HS-27A (cell line): ENCODE results near the gene PARP11.

Experiments
- DNase-seq: peaks from one replicate; pipeline ENCODE4 v3.0.0-alpha.2; 2012; ENCODE audit warnings: low read depth, missing footprints

The PARP11 gene

DNA sequence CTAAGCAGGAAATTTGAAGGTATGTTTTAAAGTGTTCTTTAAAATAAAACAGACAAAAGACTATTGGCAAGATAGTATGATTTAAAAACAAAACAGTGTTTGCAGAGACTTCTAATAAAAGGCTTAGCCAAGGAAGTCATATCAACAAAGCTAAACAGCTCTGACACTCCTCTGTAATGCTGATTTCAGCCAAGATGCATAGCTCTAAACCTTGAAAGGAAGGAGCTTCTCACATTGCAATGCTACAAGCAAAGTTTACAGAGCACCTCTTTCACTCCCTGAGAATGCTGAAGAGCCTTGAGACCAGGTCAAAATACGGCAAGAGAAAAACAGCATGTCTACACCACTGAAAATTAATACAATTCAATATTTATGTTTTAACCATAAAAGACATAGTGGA, 51.8 kb downstream of the PARP11 start:
- no peak for DNase-seq

DNA sequence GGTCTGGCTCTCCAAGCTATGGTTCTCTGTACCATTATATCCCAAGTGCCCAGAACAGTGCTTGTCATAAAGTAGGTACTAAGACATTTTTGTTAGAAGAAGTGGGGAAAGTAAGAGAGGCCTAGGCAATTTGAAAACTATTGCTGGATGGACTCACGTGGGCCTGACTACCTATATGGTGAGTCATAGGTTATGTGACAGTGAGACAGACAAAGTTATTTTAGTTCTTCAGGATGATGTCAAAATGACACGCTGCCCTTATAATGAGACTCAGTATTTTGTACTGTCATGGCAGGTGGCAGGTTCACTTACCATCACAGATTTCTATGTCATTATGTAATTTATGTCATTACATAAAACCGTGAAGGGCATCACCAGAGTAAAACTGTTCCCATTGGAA, 53.1 kb downstream of the PARP11 start:
- no peak for DNase-seq

DNA sequence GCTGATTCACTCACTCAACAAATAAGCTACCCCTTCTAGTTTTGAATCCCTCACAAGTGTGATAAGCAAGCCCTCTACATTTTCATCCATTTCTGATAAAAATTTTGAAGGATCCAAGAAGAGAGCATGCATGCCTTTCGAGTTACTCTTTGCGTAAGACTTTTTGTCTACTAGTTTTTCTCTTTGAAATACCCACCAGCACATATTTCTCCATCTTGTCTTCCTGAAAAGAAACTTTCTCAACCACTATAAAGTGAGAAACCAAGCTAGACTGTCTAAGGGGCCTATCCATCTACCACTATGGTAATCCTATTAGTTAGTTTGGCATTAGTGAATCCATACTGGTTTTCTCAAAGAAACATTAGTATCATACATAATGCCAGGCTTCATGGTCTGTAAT, 56.9 kb downstream of the PARP11 start:
- DNase-seq = no peak

DNA sequence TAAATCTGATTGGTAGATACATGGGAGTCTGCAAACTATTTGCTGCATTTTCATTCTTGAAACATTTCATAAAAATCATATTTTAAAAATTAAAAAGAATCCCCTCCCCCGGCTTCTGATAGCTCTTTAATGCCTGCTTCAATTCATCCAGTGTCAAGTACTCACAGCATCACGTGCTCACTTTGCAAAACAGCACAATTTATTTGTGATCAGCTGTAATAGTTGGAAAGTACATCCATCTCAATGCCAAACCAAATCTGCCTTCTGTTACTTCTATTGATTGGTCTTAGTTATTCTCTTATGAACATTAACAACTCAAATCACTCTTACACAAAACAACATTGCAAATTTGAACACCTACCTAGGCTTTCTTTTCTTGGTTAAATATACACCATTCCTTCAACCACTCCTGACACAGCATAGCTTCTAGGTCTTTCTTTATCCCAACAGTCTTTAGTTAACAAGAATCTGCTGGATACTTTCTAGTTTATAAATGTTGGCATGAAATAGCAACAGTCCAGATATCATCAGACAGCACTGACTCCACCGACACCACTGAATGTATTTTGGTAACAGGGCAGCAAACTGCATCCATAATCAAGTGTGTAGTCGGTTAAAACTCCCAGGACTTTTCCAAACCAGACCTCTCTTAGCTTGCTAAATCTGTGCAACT, 58.0 kb downstream of the PARP11 start:
- DNase-seq = no peak

DNA sequence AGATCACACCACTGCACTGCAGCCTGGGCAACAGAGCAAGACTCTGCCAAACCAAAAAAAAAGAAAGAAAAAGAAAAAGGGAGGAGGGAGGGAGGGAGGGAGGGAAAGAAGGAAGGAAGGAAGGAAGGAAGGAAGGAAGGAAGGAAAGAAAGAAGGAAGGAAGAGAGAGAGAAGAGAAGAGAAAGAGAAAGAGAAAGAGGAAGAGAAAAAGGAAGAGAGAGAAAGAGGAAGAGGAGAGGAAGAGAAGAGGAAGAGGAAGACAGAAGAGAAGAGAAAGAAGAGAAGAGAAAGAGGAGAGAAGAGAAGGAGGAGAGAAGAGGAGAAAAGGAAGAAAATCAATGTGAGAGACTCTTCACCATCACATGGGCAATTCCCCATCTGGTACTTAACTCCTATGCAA, 62.7 kb downstream of the PARP11 start:
- no peak for DNase-seq

DNA sequence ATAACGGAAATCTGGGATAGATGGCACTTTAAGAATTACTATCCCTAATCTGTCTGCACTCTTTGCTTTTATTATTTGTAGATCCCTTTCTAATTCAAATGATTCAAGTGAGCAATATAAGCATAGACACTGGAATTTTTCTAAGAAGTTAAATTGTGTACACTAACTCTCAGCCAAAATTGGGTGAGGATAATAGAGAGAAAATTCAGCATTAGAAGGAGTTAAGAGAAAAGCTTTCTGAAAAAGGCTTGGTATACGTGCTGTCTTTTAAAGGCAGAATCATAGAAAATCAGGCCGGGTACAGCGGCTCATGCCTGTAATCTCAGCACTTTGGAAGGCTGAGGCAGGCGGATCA, 63.2 kb downstream of the PARP11 start:
- DNase-seq = no peak

DNA sequence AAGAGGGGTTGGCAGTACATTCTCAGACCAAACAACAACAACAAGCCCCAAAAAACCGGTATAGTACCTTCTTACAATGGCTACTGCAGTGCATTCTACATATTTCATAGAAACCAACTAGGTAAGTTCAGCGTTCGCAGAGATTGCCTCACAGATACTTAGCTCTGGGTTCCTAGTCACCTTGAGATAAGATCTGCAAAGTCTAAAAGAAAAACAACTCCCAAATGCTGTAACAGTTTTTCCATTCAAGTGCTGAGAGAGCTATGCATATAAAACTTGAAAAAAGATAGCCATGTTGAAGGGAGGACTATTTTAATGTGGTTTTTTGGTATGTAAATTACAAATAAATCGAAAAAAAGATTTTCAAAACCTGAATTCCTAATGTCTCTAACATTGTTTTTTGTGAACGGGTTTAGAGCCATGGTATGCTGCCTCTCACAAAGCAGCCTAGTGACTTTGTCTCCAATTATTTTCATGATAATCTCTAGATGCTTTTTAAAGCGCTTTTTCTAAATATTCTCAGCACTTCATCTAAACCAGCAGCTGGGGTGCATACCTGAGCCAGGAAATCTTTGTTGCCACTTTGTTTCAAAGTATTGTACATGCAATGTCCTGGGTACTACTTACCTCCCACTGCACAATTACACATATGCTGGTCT, 63.7 kb downstream of the PARP11 start:
- no peak for DNase-seq

DNA sequence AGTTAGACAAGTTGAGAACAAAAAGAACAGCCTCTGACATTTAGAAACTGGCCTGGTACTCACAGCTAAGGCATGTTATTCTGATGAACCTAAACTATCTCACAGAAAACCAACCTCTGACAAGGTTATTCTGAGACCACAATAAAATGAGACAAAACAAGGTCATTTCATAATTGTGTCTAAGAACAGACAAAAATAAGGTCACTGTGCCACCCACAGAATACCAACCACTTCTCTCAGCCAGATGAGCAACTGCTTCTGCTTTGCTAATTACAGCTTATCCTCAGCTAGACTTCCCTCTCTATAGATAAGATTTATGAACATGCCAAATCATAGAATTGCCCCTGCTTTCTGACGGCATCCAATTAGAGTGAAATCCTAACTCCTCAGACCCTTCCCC, 68.1 kb downstream of the PARP11 start:
- DNase-seq = no peak

DNA sequence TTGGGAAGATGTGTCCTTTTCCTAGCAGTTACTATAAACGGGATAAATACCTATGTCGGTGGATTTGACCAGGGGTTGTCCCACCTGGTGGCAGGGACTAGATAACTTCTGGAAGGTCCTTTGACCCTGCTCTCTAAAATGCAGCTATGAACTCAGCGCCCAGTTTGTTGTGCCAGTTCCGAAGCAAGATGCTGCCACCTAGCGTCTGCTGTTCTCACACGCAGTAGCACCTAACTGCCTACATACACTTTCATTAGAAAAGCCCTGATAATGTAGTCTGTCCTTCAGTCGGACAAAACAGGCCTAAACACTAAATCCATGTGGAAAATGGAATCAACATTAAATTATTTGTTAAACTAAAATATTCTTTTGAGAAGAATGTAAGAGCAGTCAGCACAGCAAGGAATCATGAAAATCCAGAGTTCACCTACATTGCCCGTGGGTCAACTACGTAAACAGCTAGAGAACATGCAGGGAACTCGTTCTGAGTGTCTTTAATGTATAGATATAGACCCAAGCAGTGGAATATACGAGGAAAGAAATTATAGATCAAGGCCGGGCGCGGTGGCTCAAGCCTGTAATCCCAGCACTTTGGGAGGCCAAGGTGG, 69.2 kb downstream of the PARP11 start:
- peak; percentile 41 for DNase-seq

DNA sequence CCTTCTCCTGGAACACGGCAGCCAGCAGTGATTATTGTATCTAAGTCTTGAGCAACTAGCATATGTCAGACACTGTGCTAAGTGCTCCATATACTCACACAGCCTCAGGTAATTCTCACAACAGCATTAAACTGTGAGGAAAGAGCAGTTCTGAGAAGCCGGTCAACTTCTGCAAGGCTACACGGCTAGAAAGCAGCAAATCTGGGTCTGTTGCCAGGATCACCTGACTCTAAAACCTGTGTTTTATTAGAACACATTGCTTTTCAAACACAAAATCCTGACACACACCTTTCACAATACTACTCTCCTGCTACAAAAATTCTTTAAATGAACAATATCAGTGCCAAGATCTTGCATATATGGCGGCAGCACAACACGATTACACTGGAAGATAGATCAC, 70.5 kb downstream of the PARP11 start:
- no peak for DNase-seq

DNA sequence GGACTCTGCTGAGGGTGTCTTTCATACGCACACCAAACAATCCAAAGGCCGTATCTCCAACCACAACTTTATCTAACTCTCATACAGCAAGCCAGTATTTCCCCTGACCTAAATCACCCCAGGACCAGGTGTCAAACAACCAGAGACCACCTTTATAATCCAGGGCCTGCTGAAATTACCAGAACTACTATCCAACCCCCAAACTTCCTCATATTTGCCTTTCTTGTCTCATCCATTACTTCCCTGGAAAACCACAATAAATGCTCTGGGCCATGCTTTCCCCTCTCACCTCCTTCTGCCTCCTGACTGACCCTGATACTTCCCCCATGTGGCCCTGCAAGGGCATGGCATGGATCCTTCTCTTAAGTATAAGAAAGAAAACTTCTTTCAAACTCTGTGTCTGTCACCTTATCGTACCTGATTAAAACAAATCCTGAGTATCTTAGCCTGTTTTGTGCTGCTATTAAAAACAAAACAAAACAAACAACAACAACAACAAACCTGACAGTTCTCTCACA, 75.6 kb downstream of the PARP11 start:
- DNase-seq = no peak

DNA sequence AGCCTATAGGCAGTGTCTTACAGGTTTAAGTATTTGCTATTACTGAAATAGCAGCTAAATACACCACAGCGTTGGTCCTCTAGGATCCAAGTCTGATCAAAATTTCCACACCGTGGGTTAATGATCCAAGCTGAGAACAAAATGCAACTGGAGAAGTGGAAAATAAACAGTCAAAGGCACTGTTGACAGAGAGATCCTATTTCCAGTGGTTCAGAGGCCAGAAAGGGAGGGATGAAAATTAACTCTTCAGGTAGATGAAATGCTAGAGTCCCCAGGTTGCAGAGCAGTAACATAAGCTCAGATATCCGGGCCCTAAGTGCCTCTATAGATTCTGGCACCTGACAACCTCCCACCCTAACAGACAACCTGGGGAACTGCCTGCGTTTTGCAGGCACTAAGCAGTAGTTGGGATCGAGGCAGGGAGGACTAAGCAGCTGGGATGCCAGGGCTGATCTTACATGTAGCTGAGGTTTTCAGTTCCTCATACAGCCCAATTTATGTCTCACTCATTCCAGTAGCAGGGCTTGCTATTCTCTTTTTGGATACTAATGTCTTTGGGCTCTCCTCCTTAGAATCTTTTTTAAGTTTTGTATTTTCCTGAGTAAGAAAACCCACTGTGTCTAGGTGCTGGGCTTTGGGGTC, 77.6 kb downstream of the PARP11 start:
- DNase-seq = no peak

DNA sequence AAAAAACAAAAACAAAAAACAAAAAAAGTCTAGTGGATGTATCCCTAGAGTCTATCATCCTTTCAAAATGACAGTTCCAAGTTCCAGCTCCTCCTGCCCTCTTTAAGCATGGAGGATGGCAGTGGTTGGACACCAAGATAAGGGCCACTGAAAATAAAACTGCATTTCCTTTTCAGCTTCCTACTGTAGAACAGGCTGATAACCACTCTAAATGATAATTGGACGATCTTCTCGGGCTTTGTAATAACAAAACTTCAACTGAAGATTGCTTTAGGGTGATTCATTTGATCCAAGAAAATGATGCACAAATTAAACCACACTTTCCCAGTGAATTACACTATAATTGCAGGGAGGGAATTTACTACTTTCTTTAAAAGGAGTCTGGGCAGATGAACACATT, 78.1 kb downstream of the PARP11 start:
- no peak for DNase-seq

DNA sequence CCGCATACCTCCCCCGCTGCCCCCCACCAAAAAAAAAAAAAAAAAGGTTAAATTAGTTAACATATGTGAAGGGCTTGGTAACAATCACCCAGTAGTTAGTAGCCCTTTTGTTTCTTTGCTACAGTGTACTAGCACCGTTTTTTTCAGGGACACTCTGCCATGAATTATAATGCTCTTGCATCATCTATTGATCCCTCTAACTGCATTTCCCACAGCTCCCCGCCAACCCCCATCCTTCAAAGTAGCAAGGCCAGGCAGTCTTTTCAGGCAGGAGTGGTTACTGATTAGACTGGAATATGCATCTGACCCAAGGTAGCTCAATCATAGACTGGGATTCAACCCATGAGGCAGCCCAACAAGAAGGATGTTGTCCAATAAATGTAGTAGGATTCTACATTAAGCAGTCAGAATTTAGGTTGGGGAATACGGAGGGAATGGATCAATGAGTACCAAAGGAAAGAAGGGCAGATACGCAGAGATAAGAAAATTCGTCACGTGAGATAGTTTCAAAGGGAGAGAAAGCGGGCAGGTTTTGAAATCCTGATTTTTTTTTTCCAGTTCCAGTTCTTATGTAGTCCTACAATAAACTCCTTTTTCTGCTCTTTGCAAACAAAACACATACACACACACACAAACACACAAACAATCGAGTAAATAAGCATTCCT, 80.4 kb downstream of the PARP11 start:
- DNase-seq = no peak

DNA sequence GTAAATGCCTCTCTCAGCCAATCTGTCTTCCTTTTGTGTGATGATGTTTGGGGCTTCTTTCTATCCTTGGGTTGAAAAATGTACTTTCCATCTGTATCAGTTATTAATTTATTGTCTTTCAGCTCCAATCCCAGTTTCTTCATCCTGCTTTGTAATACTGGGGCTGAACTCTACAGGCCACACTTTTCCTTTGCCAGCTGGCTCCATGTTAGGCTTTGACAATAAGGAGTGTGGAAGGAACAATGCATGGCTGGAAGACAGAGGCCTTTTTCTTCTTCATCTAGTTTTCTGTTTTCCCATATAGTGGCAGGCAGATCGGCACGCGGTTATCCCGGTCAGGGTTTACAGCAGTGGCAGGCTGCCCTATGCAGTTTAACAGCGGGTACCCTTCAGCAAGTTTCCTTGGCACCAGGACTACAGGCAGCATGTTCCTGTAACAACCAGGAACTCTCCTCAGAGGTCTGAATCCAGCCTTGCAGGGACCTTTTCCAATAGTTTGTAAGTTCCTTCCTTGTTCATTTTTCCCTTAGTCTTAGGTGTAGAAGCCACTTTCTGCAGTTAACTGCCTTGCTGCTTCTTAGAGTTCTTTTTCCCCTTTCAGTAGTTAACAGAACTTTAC, 81.8 kb downstream of the PARP11 start:
- DNase-seq = no peak

DNA sequence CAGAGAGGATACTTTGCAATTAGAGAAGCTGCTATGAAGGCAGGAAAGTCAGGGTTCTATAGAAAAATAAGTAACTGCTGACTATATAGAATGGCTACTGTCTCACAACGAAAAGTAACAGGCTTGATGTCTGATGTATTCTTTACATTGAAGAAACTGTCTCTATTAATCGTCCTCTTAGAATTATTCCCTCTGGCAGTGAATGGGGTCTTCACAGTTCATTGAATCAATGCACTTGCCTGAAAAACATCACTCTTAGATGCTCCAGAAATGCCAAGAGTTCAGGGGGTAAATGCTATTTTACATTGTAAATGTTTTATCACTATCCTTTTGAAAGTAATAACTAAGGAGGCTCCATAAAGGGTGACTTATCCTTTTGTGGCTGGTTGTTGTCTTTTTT, 82.6 kb downstream of the PARP11 start:
- no peak for DNase-seq

DNA sequence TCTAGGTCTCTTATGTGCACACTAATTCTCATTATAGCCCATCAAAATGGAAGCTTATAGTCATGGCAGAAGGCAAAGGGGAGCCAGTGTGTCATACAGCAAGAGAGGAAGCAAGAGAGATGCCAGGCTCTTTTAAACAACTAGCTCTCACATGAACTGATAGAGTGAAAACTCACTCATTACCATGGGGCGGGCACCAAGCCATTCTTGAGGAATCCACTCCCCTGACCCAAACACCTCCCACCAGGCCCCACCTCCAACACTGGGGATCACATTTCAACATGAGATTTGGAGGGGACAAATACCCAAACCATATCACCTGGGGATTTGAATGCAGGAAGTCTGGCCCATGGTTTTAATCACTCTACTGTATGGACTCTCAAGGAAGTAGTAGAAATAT, 83.4 kb downstream of the PARP11 start:
- DNase-seq = no peak

DNA sequence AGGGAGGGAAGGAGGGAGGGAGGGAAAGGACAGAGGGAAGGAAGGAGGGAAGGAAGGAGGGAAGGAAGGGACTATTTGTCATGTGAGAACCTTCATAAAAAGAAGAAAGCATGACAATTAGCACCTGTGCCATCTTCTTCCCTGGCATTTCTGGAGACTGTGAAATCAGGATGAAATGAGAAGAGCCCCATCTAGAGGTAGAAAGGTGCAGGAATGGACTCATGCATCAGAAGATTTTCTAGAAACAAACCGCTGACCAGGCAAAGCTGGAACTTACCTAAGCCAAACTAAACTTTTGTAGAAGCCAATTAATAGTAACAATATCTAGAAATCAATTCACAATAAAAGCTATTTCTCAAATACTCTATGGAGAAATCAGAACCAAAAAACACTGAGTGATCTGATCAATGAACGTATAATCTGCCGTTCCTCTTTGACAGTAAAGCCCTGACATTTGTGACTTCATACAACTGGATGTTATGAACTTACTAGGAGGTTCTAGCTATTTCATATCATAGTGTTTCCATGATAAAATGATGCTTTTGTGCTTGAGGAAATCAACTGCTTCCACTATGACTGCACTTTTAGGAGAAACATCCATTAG, 95.9 kb downstream of the PARP11 start:
- DNase-seq = peak; percentile 34

DNA sequence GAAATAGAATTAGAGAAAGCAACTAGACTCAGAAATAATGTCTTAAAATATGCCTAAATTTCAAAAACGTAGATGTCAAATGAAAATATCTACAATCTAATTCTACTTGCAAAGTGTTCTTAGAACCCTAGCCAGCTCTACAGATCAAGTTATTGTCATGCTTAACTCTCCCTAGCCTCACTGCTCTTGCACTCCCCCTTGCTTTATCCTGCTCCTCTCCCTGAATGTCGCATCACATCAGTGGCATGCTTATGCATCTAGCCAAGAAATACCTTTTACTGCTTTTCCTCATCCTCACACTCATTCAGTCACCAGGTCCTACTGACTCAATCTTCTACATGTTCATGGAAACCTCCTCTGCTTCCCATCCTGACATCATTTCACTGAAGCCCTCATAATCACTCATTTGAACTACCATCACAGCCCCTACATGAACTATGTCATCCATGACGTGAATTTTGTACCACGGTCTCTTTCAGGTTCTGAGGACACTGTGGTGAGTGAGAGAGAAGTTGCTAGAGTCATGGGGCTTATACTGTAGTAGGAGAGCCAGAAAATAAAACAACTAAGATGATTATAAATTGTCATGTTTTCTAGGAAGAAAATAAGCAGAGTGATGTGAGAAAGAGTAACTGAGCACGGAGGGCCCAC, 97.7 kb downstream of the PARP11 start:
- no peak for DNase-seq

DNA sequence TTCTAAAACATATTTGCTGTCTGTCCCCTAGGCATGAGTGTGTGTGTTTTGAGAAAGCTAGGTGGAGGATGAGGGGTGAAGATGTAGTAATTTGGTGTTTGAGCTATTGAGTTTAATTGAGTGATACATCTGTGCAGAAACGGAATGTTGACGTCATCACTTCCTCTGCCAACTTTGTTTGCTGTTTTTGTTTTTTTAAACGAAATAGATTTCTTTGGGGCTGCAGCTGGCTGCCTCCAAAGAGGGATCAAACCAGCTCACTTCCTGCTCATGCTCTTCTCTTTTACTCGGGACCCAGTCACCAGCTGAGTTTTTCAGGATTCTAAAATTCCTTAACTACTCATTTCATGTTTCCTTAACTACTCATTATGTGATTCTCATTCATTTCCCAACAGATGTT, 100.8 kb downstream of the PARP11 start:
- DNase-seq = peak; percentile 20

DNA sequence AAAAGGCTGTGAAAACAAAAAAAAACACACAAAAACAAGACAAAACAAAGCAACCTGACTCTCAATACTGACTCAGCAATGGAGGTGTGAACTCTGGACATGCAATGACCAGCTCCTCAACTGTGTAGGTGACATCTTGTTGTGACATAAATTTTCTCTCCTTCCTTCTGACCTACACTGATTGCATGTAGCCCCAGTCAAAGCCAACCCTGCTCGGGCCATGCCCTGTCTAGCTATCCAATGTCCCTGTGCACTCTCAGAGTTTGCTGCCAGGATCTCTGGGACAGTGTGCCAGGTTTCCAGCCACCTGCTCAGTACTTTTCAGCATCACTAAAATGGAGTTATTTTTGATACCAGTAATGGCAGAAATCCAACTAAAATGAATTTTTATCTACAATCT, 101.3 kb downstream of the PARP11 start:
- DNase-seq = no peak
